GM18861 (cell line): Measurements from ENCODE around the gene XXYLT1.

Source experiments
- ATAC-seq: cut with Tn5 transposase; IDR thresholded peaks from one replicate; pipeline ENCODE4 v1.9.1; 2021; ENCODE audit not compliant: unreplicated experiment

Gene XXYLT1

GRCh38 chr3:195085356-195086130 is 185.4 kb downstream of the XXYLT1 start:
- no peak for ATAC-seq

GRCh38 chr3:195084746-195085145 is 186.2 kb downstream of the XXYLT1 start:
- ATAC-seq, result no peak

- no peak for ATAC-seq
Observed at GRCh38 chr3:195083659-195084058, 187.3 kb downstream of the XXYLT1 start.

GRCh38 chr3:195082811-195083210 is 188.1 kb downstream of the XXYLT1 start:
- no peak for ATAC-seq

- no peak for ATAC-seq
Observed at GRCh38 chr3:195081242-195081963, 189.6 kb downstream of the XXYLT1 start.

GRCh38 chr3:195080571-195081151 is 190.3 kb downstream of the XXYLT1 start:
- ATAC-seq, result no peak

GRCh38 chr3:195080125-195080524 is 190.8 kb downstream of the XXYLT1 start:
- ATAC-seq, result no peak

- ATAC-seq, result no peak
Observed at GRCh38 chr3:195079636-195080035, 191.3 kb downstream of the XXYLT1 start.

GRCh38 chr3:195078891-195079440 is 192.0 kb downstream of the XXYLT1 start:
- ATAC-seq, result no peak

GRCh38 chr3:195077611-195078540 is 193.1 kb downstream of the XXYLT1 start:
- ATAC-seq, result no peak

- ATAC-seq, result no peak
Observed at GRCh38 chr3:195076981-195077610, 193.9 kb downstream of the XXYLT1 start.

GRCh38 chr3:195075941-195076875 is 194.8 kb downstream of the XXYLT1 start:
- no peak for ATAC-seq

- ATAC-seq, result no peak
Observed at GRCh38 chr3:195075199-195075940, 195.6 kb downstream of the XXYLT1 start.

- no peak for ATAC-seq
Observed at GRCh38 chr3:195073866-195074860, 196.8 kb downstream of the XXYLT1 start.

- ATAC-seq, result no peak
Observed at GRCh38 chr3:195072916-195073564, 197.9 kb downstream of the XXYLT1 start.

- ATAC-seq, result no peak
Observed at GRCh38 chr3:195071916-195072820, 198.8 kb downstream of the XXYLT1 start.
